Jurkat, Clone E6-1 (cell line): ENCODE data around the gene TEDDM1.
"Not testable (repeated sequence)": the region's sequence is repeated elsewhere in the genome, so short reads cannot be mapped to it uniquely, and the experiment has no call there.

Source experiments
- DNase-seq: peaks from one replicate; pipeline ENCODE4 v3.0.0-alpha.2; 2011; ENCODE audit warnings: low read depth, low spot score
- H3K4me3 ChIP-seq: 2 replicates; pipeline ENCODE4 v1.5.1; 2011; ENCODE audit warnings: mild to moderate bottlenecking, low read length, control low read depth, moderate library complexity

The TEDDM1 gene

GRCh38 chr1:182384387-182384960 lies 16.0 kb downstream of the TEDDM1 start:
- no peak for DNase-seq

DNA sequence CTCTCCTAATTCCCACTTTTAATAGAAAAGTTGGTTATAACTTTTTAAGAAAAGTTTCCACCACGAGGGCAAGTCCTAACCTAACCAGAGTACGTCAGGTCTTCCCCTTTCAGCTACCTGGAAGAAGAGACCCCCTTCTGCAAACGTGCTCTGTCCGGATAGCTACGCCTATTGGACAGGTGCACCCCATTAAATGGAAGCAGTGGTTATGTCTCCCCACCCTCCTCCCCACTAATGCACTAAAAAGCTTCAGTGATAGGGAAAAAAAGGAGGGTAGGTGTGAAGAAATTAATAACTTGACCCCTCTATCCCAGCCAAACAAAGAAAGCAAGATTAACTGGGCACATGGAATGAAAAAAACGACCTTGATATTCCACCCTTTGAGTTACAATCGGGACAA lies 16.5 kb downstream of the TEDDM1 start:
- no peak overlapping the region for H3K4me3 ChIP-seq
- DNase-seq: no peak

More at GRCh38 chr1:182384387-182384960, 16.0 kb downstream of the TEDDM1 start:
- H3K4me3 ChIP-seq: no peak overlapping the region

GRCh38 chr1:182383037-182383661 lies 17.3 kb downstream of the TEDDM1 start:
- no peak overlapping the region for H3K4me3 ChIP-seq
- DNase-seq: no peak

DNA sequence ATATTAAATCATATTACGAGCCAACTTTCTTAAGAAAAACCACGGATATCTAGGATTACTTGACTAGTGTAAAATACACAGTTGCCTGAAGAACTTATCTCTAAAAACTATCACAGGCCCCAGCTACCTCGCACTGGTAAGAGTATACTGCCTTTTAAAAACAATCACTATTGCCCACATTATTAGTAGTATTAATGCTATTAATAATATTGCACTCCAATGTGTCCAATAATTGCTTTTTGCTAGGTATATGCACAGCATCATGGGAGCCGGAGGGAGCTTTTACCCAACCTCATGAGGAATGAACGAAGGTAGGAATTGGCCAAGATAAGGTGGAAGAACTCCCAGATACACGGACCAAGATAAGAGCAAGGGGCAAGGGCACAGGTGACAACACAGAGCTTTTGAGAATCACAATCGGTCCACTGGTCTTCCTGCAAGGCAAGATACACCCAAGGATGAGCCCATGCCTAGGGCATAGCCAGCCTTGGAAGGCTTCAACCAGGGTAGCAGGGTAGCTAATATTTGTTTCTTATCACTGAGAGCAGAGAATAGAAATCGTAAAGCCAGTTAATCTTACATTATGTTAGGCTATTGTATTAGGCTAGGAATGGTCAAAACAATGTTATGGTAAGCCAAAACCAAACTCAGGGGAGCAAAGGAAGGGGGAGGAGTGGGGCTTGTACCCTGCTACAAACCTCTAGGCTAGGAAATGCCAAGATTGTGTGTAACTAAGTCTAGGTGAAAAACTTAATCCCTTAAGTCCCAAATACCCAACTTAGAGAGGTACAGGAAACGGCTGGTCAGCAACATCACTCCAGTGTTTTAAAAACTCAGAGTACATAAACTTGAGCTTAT lies 18.3 kb downstream of the TEDDM1 start:
- H3K4me3 ChIP-seq: no peak overlapping the region
- no peak for DNase-seq

- no peak overlapping the region for H3K4me3 ChIP-seq
- DNase-seq: no peak
Measured at GRCh38 chr1:182380199-182380598, 20.3 kb downstream of the TEDDM1 start.

- not testable (repeated sequence) for DNase-seq, H3K4me3 ChIP-seq
Measured at GRCh38 chr1:182379781-182380180, 20.7 kb downstream of the TEDDM1 start.

GRCh38 chr1:182376936-182377574 lies 23.4 kb downstream of the TEDDM1 start:
- DNase-seq: no peak
- H3K4me3 ChIP-seq: no peak overlapping the region

DNA sequence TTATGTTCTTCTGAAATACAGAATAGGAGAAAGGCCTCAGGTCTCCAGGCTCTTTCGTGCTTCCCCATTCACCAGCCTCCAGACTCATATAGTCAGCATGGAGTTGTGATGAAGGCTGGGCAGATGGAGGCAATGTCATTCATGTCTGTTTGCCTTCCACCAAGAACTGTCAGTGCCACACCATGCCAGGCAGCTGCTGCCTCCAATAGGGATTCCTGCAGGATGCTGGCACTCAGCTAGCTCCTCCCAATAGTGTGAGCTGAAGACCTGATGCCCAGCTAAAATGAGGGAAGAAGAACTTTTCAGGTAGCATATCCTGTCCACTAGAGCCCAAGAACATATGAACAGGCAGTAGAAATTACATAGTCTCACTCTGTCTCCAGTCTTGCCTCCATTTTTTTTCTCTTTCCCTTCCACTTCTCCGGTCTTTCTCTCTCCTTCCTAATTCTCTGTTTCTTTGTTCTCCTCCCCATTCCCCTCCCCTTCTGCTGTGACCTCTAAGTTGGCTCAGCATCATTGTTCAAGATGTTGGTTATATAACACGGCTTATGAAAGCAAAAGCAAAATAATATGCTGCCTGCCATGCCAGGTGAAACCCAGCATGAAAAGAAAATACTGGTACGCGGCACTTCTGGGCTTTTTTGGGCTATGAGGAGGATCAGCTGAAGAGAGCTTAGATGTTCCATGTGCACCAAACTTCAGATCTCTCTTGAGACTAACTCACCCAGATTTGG lies 26.2 kb downstream of the TEDDM1 start:
- no peak for DNase-seq
- H3K4me3 ChIP-seq: no peak overlapping the region

- no peak for DNase-seq
- H3K4me3 ChIP-seq: no peak overlapping the region
Measured at GRCh38 chr1:182370532-182370931, 29.9 kb downstream of the TEDDM1 start.

GRCh38 chr1:182368903-182369302 lies 31.6 kb downstream of the TEDDM1 start:
- DNase-seq: no peak
- no peak overlapping the region for H3K4me3 ChIP-seq

DNA sequence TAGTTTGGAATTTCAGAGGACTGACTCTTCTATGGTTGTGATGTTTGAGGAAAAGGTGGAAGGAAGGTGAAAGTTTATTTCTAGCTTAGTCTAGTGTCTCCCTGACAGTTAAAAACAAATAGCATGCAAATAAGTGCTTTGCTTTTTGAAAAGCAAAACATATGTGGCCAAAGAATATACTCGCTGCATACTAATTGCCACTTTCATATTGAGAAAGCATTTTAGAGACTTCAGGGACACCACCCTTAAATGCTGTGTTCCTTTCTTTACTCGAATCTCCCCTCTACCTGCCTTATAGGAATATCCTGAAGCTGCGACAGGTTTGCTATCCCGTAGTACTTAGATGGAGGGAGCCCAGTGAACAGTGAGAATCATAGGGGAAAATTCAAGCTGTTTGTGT lies 32.1 kb downstream of the TEDDM1 start:
- no peak overlapping the region for H3K4me3 ChIP-seq
- DNase-seq: no peak

DNA sequence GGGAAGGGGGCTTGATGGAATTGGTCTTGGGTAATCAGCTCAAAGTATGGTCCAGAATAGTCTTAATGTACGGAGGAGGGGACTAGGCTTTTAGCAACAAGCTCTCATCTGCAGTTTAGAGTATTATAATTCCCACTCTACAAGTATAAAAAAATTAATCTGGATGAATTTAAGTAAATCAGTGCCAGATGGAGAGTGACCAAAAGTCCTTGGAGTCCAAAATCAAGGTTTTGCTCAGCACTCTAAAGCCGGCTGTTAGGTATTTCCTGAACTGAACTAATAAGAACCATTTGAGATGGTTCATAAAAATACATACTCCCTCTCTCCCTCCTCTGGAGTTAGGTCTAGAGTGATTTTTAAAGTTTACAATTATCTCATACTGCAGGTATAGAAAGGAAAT lies 32.5 kb downstream of the TEDDM1 start:
- DNase-seq: no peak
- H3K4me3 ChIP-seq: no peak overlapping the region

- H3K4me3 ChIP-seq: no peak overlapping the region
- DNase-seq: no peak
Measured at GRCh38 chr1:182366596-182366995, 33.9 kb downstream of the TEDDM1 start.

DNA sequence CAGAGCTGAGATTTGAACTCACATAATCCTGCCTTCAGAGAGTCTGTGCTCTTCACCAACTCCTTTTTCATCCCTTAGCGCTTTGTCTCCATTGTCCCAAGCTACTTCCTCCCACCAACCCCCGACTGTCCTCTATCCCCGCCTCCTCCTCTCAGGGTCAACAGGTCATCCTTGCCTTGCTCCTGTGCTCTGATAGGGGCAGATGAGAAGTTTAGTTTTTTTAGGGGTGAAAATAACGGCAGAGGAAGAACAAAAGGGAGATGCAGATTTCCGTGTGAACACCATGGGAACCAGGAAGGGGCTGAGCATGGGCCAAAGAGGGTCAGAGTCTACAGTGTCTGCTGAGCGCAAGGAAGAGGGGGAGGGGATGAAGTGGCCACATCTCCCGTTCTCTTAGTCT lies 40.8 kb downstream of the TEDDM1 start:
- DNase-seq: no peak
- H3K4me3 ChIP-seq: no peak overlapping the region

DNA sequence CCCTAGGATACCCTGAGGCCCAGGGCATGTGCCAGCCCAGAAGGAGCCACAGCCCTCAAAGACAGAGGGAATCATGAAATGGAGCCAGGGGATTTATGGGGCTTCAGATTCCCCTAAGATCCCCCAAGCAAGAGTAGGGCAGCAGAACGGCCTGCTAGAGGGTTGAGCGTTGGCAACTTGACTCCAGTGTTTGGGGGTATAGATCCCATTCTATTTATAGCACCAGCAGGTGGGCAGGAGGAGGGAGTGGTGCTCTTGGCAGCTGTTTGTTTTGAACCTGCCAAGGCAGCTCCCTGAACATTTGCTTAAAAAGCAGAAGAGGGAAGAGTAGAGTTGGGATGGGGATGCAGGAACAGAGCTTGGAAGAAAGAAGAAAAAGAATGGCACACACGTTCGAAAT lies 42.6 kb downstream of the TEDDM1 start:
- DNase-seq: no peak
- H3K4me3 ChIP-seq: no peak overlapping the region

- peak; percentile 17 for DNase-seq
- no peak overlapping the region for H3K4me3 ChIP-seq
Measured at GRCh38 chr1:182357171-182357570, 43.3 kb downstream of the TEDDM1 start.

DNA sequence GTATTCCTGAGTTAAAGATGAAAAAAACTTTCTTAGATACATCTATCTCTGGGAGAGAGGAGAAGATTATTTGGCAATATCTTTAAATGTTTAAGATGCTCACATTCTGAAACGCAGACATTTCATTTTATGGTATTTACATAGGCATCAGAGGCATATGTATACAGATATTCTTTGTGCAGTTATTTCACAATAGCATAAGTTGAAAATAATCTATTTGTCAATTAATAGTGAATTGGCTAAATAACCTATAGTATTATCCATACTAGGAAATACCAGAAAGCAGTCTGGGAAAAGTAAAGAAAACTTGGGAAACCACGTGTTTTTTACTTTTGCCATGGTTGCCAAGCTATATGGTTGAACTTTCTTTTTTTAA lies 44.8 kb downstream of the TEDDM1 start:
- no peak for DNase-seq
- no peak overlapping the region for H3K4me3 ChIP-seq

- no peak for DNase-seq
Measured at GRCh38 chr1:182351790-182352364, 48.6 kb downstream of the TEDDM1 start.

GRCh38 chr1:182350839-182351238 lies 49.6 kb downstream of the TEDDM1 start:
- no peak for DNase-seq
- no peak overlapping the region for H3K4me3 ChIP-seq

More at GRCh38 chr1:182351790-182352364, 48.6 kb downstream of the TEDDM1 start:
- H3K4me3 ChIP-seq: no peak overlapping the region
